Activated T-helper 1 cell treated with anti-CD3 and anti-CD28 coated beads, Interleukin-2, amount 50 U/mL, for 16 hours (primary cell): Measurements from ENCODE around the gene SYNCRIP.
"Not testable (repeated sequence)": the region's sequence is repeated elsewhere in the genome, so short reads cannot be mapped to it uniquely, and the experiment has no call there.

Experiments
- DNase-seq, 2 donors: peaks; one replicate each; pipeline ENCODE4 v3.0.0-alpha.2; 2020; ENCODE audit warnings: low read depth in 1 of 2, low spot score in 1 of 2

The SYNCRIP gene

DNA sequence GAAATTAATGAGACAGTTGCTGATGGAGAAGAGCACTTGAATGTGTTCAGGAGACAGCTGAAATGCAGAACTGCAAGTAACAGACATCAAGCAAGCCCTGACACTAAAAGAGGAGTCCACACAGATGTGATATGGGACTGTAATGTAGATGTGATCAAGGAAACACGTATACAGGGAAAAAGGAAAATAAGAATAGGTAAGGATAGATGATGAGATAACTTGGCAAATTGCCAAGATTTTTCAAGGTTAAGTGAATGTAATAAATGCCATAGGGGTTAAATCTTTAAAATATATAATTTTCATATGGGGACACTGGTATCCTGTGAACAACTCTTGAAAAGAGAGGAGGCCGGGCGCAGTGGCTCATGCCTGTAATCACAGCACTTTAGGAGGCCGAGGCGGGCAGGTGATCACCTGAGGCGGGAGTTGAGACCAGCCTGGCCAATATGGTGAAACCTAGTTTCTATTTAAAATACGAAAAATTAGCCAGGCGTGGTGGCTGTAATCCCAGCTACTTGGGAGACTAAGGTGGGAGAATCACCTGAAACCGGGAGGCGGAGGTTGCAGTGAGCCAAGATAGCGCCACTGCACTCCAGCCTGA lies 41.9 kb downstream of the SYNCRIP start:
- DNase-seq: no peak

DNA sequence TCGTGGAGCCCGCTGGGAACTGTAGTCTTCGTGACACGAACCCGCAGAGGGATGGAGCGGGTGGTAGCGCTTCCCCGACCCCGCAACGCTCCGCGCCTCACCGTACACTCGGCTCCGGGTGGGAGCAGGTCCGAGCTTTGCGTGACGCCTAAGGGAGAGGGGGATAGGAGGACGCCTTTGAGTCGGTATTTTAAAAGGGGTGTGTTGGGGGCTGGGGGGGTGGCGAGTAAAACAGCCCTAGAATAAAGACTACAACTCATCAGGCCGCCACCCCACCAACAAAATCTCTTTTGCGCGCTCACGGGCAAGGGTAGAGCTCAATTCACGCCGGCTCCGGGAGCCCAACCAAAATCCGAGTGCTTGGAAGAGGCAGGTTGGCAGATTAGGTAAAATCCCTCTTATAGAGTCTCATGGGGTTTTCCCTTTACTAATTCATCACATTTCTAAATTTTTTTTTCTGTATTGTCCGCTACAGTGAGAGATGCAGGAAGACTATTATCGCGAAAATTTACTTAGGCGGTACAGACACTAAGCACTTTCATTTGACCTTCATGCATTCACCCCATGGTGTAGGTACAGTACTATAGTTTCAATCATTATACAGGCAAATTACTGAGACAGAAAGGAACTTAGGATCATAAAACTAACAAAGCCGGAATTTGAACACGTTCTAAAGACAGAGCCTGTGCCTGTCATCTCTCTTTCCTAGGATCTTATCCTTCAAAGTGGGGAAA lies 48.3 kb downstream of the SYNCRIP start:
- DNase-seq: peak in 1 of 2 donors; percentile 18

DNA sequence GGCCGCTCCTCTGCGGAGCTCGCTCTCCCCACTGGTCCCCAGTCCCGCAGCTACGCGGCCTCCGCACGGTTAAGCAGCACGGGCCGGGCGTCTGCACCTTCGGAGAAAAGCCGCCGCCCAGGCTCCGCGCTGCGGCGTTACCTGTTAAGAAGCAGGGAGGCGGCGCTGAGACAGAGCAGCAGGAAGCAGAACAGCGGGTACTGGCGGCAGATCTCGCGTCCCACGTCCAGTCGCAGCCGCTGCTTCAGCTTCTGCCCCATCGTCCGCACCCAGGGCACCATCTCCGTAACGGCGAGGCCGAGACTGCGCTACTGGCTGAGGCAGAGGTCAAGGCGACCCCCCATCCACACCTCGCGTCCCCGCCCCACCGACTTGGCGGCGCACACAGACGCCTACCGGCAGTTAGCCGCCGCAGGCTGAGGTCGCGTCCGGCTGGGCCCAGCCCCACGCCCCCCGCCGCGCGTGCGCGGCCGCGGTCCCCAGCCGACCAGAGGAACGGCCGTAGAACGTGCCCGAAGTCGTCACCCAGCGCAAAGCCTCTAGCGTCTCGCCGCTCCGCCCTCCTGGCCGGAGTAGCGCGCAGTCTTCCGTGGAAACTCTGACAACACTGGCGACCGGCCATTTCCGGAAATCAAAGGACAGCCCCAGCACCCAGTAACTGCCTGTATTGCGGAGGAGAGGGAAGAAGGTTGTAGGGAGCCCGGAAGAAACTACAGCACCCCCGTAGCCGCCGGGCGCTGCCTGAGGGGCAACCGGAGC lies 49.1 kb downstream of the SYNCRIP start, which contains the start of gene SNX14:
TSS of gene SNX14 (minus strand) at position 421 of the 759 bp plus-strand sequence. CDS start at position 281, 140 bp downstream.
- peak; percentile 52 to 61 for DNase-seq

DNA sequence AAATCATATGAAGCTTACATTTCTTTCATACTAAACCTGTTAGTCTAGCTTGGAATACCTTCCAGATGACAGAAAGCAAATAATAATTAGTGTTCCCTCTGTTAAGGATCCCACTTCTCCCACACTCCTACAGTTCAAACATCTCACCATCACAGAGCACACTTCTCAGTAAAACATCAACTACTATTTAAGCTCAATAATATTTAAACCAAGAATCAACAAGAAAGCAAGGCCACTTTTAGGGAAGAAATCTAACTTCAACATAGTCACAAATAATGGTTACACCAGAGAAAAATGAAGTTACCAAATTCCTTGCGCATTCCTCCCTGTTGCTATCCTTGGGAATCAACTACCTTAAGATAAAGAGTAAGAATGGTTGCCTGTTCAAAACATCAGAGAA lies 50.7 kb downstream of the SYNCRIP start:
- no peak for DNase-seq

DNA sequence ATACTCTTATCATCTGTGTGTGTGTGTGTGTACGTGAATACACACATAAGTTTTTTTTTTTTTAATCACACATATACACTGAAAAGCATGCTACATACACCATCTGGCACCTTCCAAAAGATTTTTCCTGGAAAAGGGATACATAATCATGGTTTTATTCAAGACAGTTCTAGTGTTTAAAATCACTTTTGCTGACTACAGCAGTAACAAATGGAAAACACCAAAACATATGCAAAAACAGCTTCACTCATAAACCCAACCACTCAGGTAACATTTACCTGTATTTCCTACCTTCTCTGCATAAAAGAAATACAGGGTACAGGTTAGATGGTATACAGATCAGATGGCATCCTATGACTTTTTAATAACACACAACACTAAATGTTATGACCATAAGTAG lies 51.5 kb downstream of the SYNCRIP start:
- DNase-seq: no peak

DNA sequence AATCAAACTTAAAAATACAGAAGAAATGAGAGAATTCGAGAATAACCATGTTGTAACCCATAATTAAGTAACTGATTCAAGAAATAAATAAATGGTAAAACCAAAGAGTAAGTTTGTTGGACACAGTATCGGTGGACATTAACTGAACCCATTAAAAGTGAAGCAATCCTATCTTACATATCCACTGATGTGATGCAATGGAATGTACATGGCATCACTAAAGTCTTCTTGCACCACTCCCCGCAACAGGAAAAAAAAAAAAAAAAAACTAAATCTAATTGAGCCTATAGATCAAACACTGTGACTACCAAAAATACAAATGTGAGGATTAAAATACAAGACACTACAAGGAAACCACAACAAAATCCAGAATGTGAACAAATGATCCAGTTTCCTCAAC lies 56.9 kb downstream of the SYNCRIP start:
- DNase-seq: no peak

DNA sequence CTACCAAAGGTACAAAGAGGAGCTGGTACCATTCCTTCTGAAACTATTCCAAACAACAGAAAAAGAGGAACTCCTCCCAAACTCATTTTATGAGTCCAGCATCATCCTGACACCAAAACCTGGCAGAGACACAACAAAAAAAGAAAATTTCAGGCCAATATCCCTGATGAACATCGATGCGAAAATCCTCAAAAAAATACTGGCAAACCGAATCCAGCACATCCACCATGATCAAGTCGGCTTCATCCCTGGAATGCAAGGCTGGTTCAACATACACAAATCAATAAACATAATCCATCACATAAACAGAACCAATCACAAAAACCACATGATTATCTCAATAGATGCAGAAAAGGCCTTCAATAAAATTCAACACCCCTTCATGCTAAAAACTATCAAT lies 59.9 kb downstream of the SYNCRIP start:
- DNase-seq: not testable (repeated sequence)

DNA sequence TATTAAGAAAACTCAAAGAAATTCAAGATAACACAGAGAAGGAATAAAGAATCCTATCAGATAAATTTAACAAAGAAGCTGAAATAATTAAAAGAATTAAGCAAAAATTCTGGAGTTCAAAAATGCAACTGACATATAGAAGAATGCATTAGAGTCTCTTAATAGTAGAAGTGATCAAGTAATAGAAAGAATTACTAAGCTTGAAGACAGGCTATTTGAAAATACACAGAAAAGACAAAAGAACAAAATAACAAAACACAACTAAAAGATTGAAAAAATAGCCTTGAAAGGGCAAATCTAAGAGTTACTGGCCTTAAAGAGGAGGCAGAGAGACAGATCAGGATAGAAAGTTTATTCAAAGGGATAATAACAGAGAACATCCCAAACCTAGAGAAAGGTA lies 61.1 kb downstream of the SYNCRIP start:
- DNase-seq: no peak

DNA sequence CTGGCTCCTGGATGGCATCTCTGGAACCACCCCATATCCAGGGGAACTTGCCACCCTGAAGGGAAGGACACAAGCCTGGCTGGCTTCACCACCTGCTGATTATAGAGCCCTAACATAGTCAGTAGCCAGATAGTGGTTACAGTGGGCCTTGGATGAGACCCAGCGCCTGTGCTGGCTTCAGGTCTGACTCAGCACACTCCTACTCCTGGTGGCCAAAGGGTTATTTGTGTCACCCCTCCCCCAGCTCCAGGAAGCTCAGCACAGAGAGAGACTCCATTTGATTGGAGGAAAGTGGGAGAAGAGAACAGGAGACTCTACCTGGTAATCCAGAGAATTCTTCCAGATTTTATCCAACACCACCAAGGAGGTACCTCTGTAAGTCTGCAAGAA lies 61.8 kb downstream of the SYNCRIP start:
- DNase-seq: no peak

DNA sequence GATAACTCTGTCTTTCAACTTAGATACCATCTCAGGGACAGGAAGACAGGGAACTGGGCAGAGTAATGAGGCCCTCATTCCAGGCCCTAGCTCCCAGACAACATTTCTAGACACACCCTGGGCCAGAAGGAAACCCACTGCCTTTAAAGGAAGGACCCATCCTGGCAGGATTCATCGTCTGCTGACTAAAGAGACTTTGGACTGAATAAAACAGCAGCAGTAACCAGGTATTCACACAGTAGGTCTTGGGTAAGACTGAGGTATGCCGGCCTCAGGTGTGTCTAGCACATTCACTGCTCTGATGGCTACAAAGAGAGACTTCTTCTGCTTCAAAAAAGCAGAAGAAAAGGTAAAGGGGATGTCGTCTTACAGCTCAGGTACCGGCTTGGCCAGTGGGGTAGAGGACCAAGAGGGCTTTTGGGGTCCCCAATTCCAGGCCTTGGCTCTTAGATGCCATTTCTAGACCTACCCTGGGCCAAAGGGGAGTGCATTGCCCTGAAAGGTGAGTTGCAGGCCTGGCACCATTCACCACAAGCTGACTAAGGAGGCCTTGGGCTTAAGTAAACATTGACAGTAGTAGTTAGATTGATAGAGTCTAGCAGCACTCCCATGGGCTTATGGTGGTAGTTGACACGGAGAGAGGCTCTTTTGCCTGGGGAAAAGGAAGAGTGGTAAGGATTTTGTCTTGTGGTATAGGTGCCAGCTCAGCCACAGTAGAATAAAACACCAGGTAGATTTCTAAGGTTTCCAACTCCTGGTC lies 62.4 kb downstream of the SYNCRIP start:
- DNase-seq: no peak

DNA sequence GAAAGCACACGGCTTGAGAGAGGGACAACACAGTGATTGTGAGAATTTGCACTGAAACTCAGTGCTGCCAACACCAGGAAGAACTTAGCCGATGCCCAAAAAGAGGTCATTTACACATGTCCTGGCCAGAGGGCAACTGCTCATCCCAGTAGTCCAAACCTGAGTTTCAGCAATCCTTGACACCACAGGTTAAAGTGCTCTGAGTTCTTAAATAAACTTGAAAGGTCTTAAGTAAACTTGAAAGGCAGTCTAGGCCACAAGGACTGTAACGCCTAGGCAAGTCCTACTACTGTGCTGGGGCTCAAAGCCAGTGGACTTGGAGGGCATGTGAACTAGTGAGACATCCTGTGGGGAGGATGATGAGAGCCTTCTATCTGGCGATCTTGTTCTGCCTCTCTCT lies 63.1 kb downstream of the SYNCRIP start:
- DNase-seq: no peak

DNA sequence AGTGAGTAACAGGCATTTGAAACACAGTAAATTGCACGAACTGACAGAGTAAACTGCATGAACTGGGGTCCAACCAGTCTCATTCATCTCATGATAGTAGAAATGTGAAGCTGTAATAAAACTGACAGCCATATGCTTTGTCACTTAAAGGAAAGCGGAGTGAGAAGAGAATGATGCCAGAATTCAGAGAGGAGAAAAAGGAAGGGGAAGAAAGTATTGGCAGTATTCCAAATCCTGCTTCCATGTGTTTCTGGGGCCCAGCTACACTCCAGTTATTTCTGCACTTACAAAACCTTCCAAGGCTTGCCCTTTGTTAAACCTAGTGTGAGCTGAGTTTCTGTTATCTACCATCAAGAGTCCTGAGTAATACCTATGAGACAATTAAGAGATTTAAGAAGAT lies 66.2 kb downstream of the SYNCRIP start:
- no peak for DNase-seq

DNA sequence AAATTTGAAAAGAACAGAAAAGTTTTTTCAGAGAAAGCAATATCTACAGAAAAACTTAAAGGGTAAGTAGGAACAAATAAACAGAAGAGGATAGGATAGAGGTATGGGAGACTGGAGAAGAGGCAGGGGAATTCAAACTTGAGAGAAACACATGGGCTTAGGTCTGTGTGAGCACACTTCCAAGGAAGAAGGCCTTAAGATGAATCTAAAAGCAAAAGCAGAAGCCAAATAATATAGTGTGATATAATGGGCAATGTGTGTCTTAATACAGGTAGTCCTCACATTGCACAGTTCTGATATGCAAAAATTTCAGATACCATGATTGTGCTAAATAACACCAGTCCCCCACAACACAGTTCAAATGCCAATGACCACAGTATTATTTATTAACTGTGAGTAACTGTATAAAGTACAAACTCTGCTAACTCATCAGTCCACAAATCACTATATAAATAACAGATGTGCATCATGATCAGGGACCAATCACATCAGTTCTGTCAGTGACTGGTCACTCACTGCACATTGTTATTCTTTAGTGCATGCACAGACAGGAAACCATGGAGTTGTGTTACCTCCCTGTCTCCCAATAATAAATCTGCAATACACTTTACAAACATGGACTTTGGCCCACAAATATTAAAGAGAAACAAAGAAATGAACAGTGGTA lies 67.6 kb downstream of the SYNCRIP start:
- DNase-seq: no peak

DNA sequence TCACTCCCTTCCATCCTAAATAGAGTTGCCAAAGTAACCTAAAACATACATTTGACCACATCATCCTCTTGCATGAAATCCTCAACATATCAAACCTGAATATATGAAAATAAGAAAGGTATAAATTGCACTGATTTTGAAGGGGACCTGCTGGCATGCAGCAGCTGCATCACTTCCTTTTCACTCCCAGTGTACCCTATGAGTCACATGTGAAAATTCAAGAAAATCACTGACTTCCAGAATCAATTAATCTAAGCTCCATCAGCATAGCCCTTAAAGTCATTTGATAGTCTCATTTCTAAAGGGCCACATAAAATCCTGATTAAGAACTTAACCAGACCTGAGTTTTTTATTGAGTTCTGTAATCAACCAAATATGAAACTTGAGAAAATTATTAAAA lies 73.4 kb downstream of the SYNCRIP start:
- no peak for DNase-seq

DNA sequence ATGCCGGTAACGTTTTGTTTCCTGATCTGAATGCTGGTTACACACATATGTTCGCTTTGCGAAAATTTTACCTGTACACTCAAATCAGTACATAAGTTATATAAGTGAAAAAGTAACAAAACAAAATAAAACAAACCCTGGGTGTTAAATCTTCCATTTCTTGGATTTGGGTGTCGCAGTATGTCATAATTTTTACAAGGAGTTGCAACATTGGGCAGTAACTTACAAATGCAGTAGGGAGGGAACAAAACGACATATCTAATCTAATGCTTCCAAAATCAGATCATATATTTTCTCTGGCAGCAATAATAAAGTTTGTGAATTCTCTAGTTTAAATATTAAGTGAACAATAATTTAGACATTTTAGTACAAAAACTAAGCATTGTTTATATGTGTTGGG lies 74.3 kb downstream of the SYNCRIP start:
- DNase-seq: no peak

DNA sequence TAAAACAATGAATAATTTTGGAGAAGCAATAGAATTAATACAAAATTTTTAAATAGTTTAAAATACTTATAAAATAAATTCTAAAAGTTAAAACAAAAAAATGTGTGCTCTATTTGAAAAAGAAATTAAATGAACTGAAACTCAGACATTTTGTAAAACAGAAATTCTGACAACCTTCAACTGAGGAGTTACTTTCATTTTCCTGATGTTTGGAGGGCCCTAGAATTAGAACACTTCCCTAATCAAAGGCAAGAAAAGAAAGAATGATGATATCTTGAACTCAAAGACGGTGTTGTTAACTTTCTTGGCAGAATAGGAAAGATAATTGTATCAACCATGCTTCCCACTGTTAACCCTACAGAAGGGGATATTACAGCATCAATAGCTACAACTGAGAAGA lies 77.0 kb downstream of the SYNCRIP start:
- no peak for DNase-seq

DNA sequence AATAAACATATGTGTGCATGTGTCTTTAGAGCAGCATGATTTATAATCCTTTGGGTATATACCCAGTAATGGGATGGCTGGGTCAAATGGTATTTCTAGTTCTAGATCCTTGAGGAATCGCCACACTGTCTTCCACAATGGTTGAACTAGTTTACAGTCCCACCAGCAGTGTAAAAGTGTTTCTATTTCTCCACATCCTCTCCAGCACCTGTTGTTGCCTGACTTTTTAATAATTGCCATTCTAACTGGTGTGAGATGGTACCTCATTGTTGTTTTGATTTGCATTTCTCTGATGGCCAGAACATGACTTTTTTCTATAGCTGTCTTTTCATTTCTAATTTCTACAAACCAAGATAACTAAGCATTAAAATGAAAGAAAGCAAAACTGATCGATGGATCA lies 78.5 kb downstream of the SYNCRIP start:
- not testable (repeated sequence) for DNase-seq
